ENCODE data around the gene INSR. TPM values are rescaled to one million over a fixed set of nuclear protein-coding genes. Genes with fewer than 3 reads are reported as not detected.
"Not testable (repeated sequence)": the region's sequence is repeated elsewhere in the genome, so short reads cannot be mapped to it uniquely, and the experiment has no call there.

INSR gene
- total RNA-seq, 2 experiments from 2014 or later: 0.42 to 1.1 TPM

- CTCF ChIA-PET: no interaction called here
- H3K4me1 Mint-ChIP-seq (ENCODE audit: low read depth): no peaks in the 10 kb centered on the region
- no peaks in the 10 kb centered on the region for H3K9me3 Mint-ChIP-seq (ENCODE audit: insufficient read depth)
- no peak overlapping the region for H3K27ac Mint-ChIP-seq
- H3K27me3 Mint-ChIP-seq (ENCODE audit: low read depth): no peaks in the 10 kb centered on the region
- no peak for ATAC-seq
- POLR2A ChIA-PET: no interaction called here
- no peak overlapping the region for H3K4me3 Mint-ChIP-seq
- no peak for DNase-seq
- no peaks in the 10 kb centered on the region for H3K36me3 Mint-ChIP-seq (ENCODE audit: low read depth)
Measured at GRCh38 chr19:7161292-7161691, 132.9 kb downstream of the INSR start.

- POLR2A ChIA-PET: no interaction called here
- Mint-ChIP-seq H3K27me3 (ENCODE audit: low read depth) (no peaks in the 10 kb centered on the region), H3K27ac (no peak overlapping the region)
Measured at GRCh38 chr19:7159105-7159933, 134.9 kb downstream of the INSR start.

GRCh38 chr19:7153022-7153421 is 141.2 kb downstream of the INSR start:
- no peak overlapping the region for H3K4me3 Mint-ChIP-seq
- no peaks in the 10 kb centered on the region for H3K36me3 Mint-ChIP-seq (ENCODE audit: low read depth)
- DNase-seq (no peak), ATAC-seq (peak; percentile 34)
- no peaks in the 10 kb centered on the region for H3K27me3 Mint-ChIP-seq (ENCODE audit: low read depth)
- ChIA-PET POLR2A (no interaction called here), CTCF (interaction anchor here (1.3 kb wide), 1 partner anchor 192 kb away, joined by 3 read pairs; no protein-coding TSS in a partner anchor)
- peak overlapping the region; percentile 40 for H3K27ac Mint-ChIP-seq
- no peaks in the 10 kb centered on the region for H3K4me1 Mint-ChIP-seq (ENCODE audit: low read depth)
- H3K9me3 Mint-ChIP-seq (ENCODE audit: insufficient read depth): no peaks in the 10 kb centered on the region

More at GRCh38 chr19:7159105-7159933, 134.9 kb downstream of the INSR start:
- ATAC-seq: no peak
- no peak overlapping the region for H3K4me3 Mint-ChIP-seq
- no peaks in the 10 kb centered on the region for H3K4me1 Mint-ChIP-seq (ENCODE audit: low read depth)
- no peaks in the 10 kb centered on the region for H3K36me3 Mint-ChIP-seq (ENCODE audit: low read depth)
- CTCF ChIA-PET: no interaction called here
- no peaks in the 10 kb centered on the region for H3K9me3 Mint-ChIP-seq (ENCODE audit: insufficient read depth)
- no peak for DNase-seq

- Mint-ChIP-seq H3K36me3 (ENCODE audit: low read depth) (no peaks in the 10 kb centered on the region), H3K4me3 (no peak overlapping the region), H3K4me1 (ENCODE audit: low read depth) (no peaks in the 10 kb centered on the region), H3K27me3 (ENCODE audit: low read depth) (no peaks in the 10 kb centered on the region), H3K9me3 (ENCODE audit: insufficient read depth) (no peaks in the 10 kb centered on the region), H3K27ac (peak overlapping the region; percentile 4)
- POLR2A ChIA-PET: no interaction called here
- peak; percentile 26 for DNase-seq
- ATAC-seq: peak; percentile 45
- CTCF ChIA-PET: interaction anchor here (0.8 to 1.4 kb wide), 3 partner anchors 51 to 193 kb away, joined by 3 read pairs; no protein-coding TSS in a partner anchor
Measured at GRCh38 chr19:7152568-7152967, 141.6 kb downstream of the INSR start.

- Mint-ChIP-seq H3K27me3 (ENCODE audit: low read depth) (no peaks in the 10 kb centered on the region), H3K4me3 (no peak overlapping the region), H3K4me1 (ENCODE audit: low read depth) (no peaks in the 10 kb centered on the region), H3K9me3 (ENCODE audit: insufficient read depth) (peaks cover 4% of the 10 kb centered on the region), H3K27ac (no peak overlapping the region), H3K36me3 (ENCODE audit: low read depth) (no peaks in the 10 kb centered on the region)
- CTCF ChIA-PET: interaction anchor here (0.6 to 2.6 kb wide), 4 partner anchors 7 to 191 kb away, joined by 3 to 17 read pairs (median 3); no protein-coding TSS in a partner anchor
- DNase-seq (no peak), ATAC-seq (no peak)
- POLR2A ChIA-PET: no interaction called here
Measured at GRCh38 chr19:7149956-7150705, 144.1 kb downstream of the INSR start.

GRCh38 chr19:7147119-7147675 is 147.0 kb downstream of the INSR start:
- ATAC-seq; H3K9me3 Mint-ChIP-seq (ENCODE audit: insufficient read depth); H3K4me1 Mint-ChIP-seq (ENCODE audit: low read depth); H3K4me3 Mint-ChIP-seq; H3K27ac Mint-ChIP-seq; DNase-seq; H3K27me3 Mint-ChIP-seq (ENCODE audit: low read depth); POLR2A ChIA-PET; H3K36me3 Mint-ChIP-seq (ENCODE audit: low read depth): not testable (repeated sequence)
- CTCF ChIA-PET: interaction anchor here (1.0 kb wide), 1 partner anchor 202 kb away, joined by 3 read pairs; the partner anchor contains the start of gene ARHGEF18

GRCh38 chr19:7146086-7146485 is 148.1 kb downstream of the INSR start:
- CTCF ChIA-PET: interaction anchor here (1.2 kb wide), 1 partner anchor 195 kb away, joined by 4 read pairs; no protein-coding TSS in a partner anchor
- H3K9me3 Mint-ChIP-seq (ENCODE audit: insufficient read depth); H3K36me3 Mint-ChIP-seq (ENCODE audit: low read depth); H3K27me3 Mint-ChIP-seq (ENCODE audit: low read depth); DNase-seq; ATAC-seq; H3K4me1 Mint-ChIP-seq (ENCODE audit: low read depth); H3K4me3 Mint-ChIP-seq; H3K27ac Mint-ChIP-seq; POLR2A ChIA-PET: not testable (repeated sequence)

GRCh38 chr19:7145494-7145893 is 148.7 kb downstream of the INSR start:
- no peak overlapping the region for H3K27ac Mint-ChIP-seq
- peaks cover 9% of the 10 kb centered on the region for H3K9me3 Mint-ChIP-seq (ENCODE audit: insufficient read depth)
- no peaks in the 10 kb centered on the region for H3K36me3 Mint-ChIP-seq (ENCODE audit: low read depth)
- POLR2A ChIA-PET: no interaction called here
- H3K4me3 Mint-ChIP-seq: no peak overlapping the region
- H3K4me1 Mint-ChIP-seq (ENCODE audit: low read depth): no peaks in the 10 kb centered on the region
- CTCF ChIA-PET: interaction anchor here (1.2 kb wide), 1 partner anchor 196 kb away, joined by 4 read pairs; no protein-coding TSS in a partner anchor
- H3K27me3 Mint-ChIP-seq (ENCODE audit: low read depth): no peaks in the 10 kb centered on the region
- DNase-seq: no peak
- ATAC-seq: no peak

GRCh38 chr19:7142771-7143170 is 151.4 kb downstream of the INSR start:
- H3K4me1 Mint-ChIP-seq (ENCODE audit: low read depth): no peaks in the 10 kb centered on the region
- no peaks in the 10 kb centered on the region for H3K36me3 Mint-ChIP-seq (ENCODE audit: low read depth)
- peaks cover 15% of the 10 kb centered on the region for H3K9me3 Mint-ChIP-seq (ENCODE audit: insufficient read depth)
- ChIA-PET POLR2A (no interaction called here), CTCF (interaction anchor here (1.1 kb wide), 1 partner anchor 8 kb away, joined by 3 read pairs; no protein-coding TSS in a partner anchor)
- no peak for DNase-seq
- no peak overlapping the region for H3K4me3 Mint-ChIP-seq
- no peak for ATAC-seq
- no peaks in the 10 kb centered on the region for H3K27me3 Mint-ChIP-seq (ENCODE audit: low read depth)
- H3K27ac Mint-ChIP-seq: no peak overlapping the region

GRCh38 chr19:7140137-7140536 is 154.1 kb downstream of the INSR start:
- Mint-ChIP-seq H3K4me3 (no peak overlapping the region), H3K27ac (no peak overlapping the region), H3K4me1 (ENCODE audit: low read depth) (no peaks in the 10 kb centered on the region), H3K36me3 (ENCODE audit: low read depth) (no peaks in the 10 kb centered on the region), H3K27me3 (ENCODE audit: low read depth) (no peaks in the 10 kb centered on the region), H3K9me3 (ENCODE audit: insufficient read depth) (peaks cover 11% of the 10 kb centered on the region)
- CTCF ChIA-PET: interaction anchor here (1.2 kb wide), 1 partner anchor 186 kb away, joined by 3 read pairs; no protein-coding TSS in a partner anchor
- ATAC-seq (no peak), DNase-seq (no peak)
- POLR2A ChIA-PET: interaction anchor here (0.5 kb wide), 1 partner anchor 41 kb away, joined by 4 read pairs; no protein-coding TSS in a partner anchor

- H3K36me3 Mint-ChIP-seq (ENCODE audit: low read depth): no peaks in the 10 kb centered on the region
- ATAC-seq: no peak
- H3K4me1 Mint-ChIP-seq (ENCODE audit: low read depth): no peaks in the 10 kb centered on the region
- CTCF ChIA-PET: interaction anchor here (0.9 kb wide), 1 partner anchor 37 kb away, joined by 3 read pairs; no protein-coding TSS in a partner anchor
- H3K9me3 Mint-ChIP-seq (ENCODE audit: insufficient read depth): peaks cover 9% of the 10 kb centered on the region
- no peak overlapping the region for H3K4me3 Mint-ChIP-seq
- no peak for DNase-seq
- H3K27ac Mint-ChIP-seq: no peak overlapping the region
- POLR2A ChIA-PET: no interaction called here
- no peaks in the 10 kb centered on the region for H3K27me3 Mint-ChIP-seq (ENCODE audit: low read depth)
Measured at GRCh38 chr19:7139095-7139494, 155.1 kb downstream of the INSR start.
